ENCODE results near the gene SLC22A7.

Gene SLC22A7

GRCh38 chr6:43255408-43256054 lies 42.5 kb upstream of the SLC22A7 start:
- Histone ChIP-seq H3K4me2 (ENCODE audit: low read depth, low read length) (no peak overlapping the region), H4K20me1 (ENCODE audit: insufficient read depth, low read length) (no peaks in the 10 kb centered on the region), H3F3A (ENCODE audit: insufficient read depth, low read length) (no peaks in the 10 kb centered on the region), H2AFZ (ENCODE audit: low read length) (no peak overlapping the region), H3K27ac (ENCODE audit: low read length) (no peak overlapping the region), H3K9ac (ENCODE audit: low read length) (no peak overlapping the region), H3K9me3 (replicated peaks; ENCODE audit: insufficient read depth, low read length) (no peaks in the 10 kb centered on the region), H3K4me1 (ENCODE audit: low read length) (peaks cover 13% of the 10 kb centered on the region), H3K36me3 (replicated peaks; ENCODE audit: insufficient read depth, low read length) (no peaks in the 10 kb centered on the region), H3K9me2 (replicated peaks; ENCODE audit: insufficient read depth, low read length) (no peaks in the 10 kb centered on the region), H3K4me3 (ENCODE audit: low read length) (no peak overlapping the region), H3K27me3 (replicated peaks; ENCODE audit: insufficient read depth, low read length) (no peaks in the 10 kb centered on the region), H3K79me2 (ENCODE audit: low read length) (no peaks in the 10 kb centered on the region)
- DNase-seq = no peak
- TF ChIP-seq EZH2 (optimal IDR thresholded peaks at IDR 0.05; ENCODE audit: low read depth, low read length) = no peak
- TF ChIP-seq CTCF (IDR thresholded peaks at IDR 0.05; ENCODE audit: low read length) = no peak
- TF ChIP-seq EZH2phosphoT487 (IDR thresholded peaks at IDR 0.05; ENCODE audit: low read length) = no peak

GRCh38 chr6:43256670-43257366 lies 41.2 kb upstream of the SLC22A7 start:
- H3F3A ChIP-seq (ENCODE audit: insufficient read depth, low read length) = no peaks in the 10 kb centered on the region
- no peaks in the 10 kb centered on the region for H3K36me3 ChIP-seq (replicated peaks; ENCODE audit: insufficient read depth, low read length)
- no peak for DNase-seq
- H3K4me2 ChIP-seq (ENCODE audit: low read depth, low read length) = no peak overlapping the region
- H3K9ac ChIP-seq (ENCODE audit: low read length) = no peak overlapping the region
- H4K20me1 ChIP-seq (ENCODE audit: insufficient read depth, low read length) = no peaks in the 10 kb centered on the region
- H3K4me3 ChIP-seq (ENCODE audit: low read length) = no peak overlapping the region
- no peaks in the 10 kb centered on the region for H3K27me3 ChIP-seq (replicated peaks; ENCODE audit: insufficient read depth, low read length)
- no peaks in the 10 kb centered on the region for H3K9me3 ChIP-seq (replicated peaks; ENCODE audit: insufficient read depth, low read length)
- TF ChIP-seq EZH2phosphoT487 (IDR thresholded peaks at IDR 0.05; ENCODE audit: low read length) = no peak
- TF ChIP-seq EZH2 (optimal IDR thresholded peaks at IDR 0.05; ENCODE audit: low read depth, low read length) = no peak
- TF ChIP-seq CTCF (IDR thresholded peaks at IDR 0.05; ENCODE audit: low read length) = no peak
- no peaks in the 10 kb centered on the region for H3K79me2 ChIP-seq (ENCODE audit: low read length)
- no peak overlapping the region for H3K27ac ChIP-seq (ENCODE audit: low read length)
- no peaks in the 10 kb centered on the region for H3K9me2 ChIP-seq (replicated peaks; ENCODE audit: insufficient read depth, low read length)
- peaks cover 13% of the 10 kb centered on the region for H3K4me1 ChIP-seq (ENCODE audit: low read length)
- H2AFZ ChIP-seq (ENCODE audit: low read length) = 0 out of 2 replicates have a peak overlapping the region, but pooled peaks have one; percentile 19

- H3K4me2 ChIP-seq (ENCODE audit: low read depth, low read length) = no peak overlapping the region
- H3K36me3 ChIP-seq (replicated peaks; ENCODE audit: insufficient read depth, low read length) = no peaks in the 10 kb centered on the region
- TF ChIP-seq EZH2phosphoT487 (IDR thresholded peaks at IDR 0.05; ENCODE audit: low read length) = no peak
- TF ChIP-seq CTCF (IDR thresholded peaks at IDR 0.05; ENCODE audit: low read length) = no peak
- no peak for TF ChIP-seq EZH2 (optimal IDR thresholded peaks at IDR 0.05; ENCODE audit: low read depth, low read length)
- no peak overlapping the region for H3K4me3 ChIP-seq (ENCODE audit: low read length)
- H3F3A ChIP-seq (ENCODE audit: insufficient read depth, low read length) = no peaks in the 10 kb centered on the region
- H3K9ac ChIP-seq (ENCODE audit: low read length) = no peak overlapping the region
- no peaks in the 10 kb centered on the region for H3K27me3 ChIP-seq (replicated peaks; ENCODE audit: insufficient read depth, low read length)
- peak; percentile 37 for DNase-seq
- H2AFZ ChIP-seq (ENCODE audit: low read length) = peak overlapping the region; percentile 19; the same call in 1 of the 2 replicates
- peaks cover 13% of the 10 kb centered on the region for H3K4me1 ChIP-seq (ENCODE audit: low read length)
- H3K9me3 ChIP-seq (replicated peaks; ENCODE audit: insufficient read depth, low read length) = no peaks in the 10 kb centered on the region
- H3K9me2 ChIP-seq (replicated peaks; ENCODE audit: insufficient read depth, low read length) = no peaks in the 10 kb centered on the region
- no peaks in the 10 kb centered on the region for H3K79me2 ChIP-seq (ENCODE audit: low read length)
- H4K20me1 ChIP-seq (ENCODE audit: insufficient read depth, low read length) = no peaks in the 10 kb centered on the region
- H3K27ac ChIP-seq (ENCODE audit: low read length) = no peak overlapping the region
Observed at GRCh38 chr6:43257367-43258145, 40.5 kb upstream of the SLC22A7 start.
